DOHH2 (cell line): ENCODE measurements around the gene CYP4F3.

ENCODE experiments used
- CTCF ChIP-seq: fragments of 200-600 bp; sonication (generic); IDR thresholded peaks from one replicate; pipeline ENCODE4 v1.5.1; 2014; ENCODE audit warnings: antibody characterized with exemption, mild to moderate bottlenecking, low read depth, low read length; ENCODE audit not compliant: poor library complexity, severe bottlenecking
- EZH2phosphoT487 ChIP-seq: fragments of 200-600 bp; sonication (generic); IDR thresholded peaks from 2 replicates; pipeline ENCODE4 v1.6.1; 2017; ENCODE audit warnings: borderline replicate concordance, mild to moderate bottlenecking, antibody characterized with exemption, low read length, moderate library complexity, mixed read lengths

DNA sequence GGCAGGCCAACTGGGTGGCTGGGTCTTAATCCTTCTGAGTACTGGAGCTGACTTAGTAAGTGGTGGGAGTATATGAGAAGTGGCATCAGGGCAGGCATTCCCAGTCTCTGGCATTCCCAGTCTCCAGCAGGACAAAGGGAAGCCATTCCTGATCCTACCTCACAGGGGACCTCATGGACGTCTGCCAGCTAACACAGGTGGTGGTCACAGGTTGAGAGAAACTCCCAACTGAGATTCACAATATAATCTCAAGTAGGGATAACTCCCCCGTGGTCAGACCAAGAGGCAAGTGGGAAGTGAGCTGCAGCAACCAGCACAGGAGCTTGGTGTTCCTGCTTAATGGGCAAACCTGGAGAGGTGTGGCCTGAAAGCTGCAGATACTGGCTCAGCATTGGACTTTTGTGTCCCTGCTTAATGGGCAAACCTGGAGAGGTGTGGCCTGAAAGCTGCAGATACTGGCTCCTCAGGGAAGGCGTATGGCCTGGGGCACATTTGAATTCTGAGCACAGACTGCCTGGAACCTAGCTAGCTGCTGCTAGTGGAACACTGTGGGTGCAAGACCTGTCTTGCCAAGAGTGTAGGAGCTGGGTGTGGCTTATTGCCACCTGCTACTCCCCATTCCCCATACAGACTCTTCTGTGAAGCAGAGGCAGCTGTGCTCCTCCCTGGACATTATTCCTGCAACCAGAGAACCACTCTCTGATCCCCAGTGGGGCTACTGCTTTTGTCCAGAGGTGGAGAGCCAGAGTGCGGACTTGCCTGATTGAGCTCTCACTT lies 61.2 kb downstream of the CYP4F3 start:
- TF ChIP-seq CTCF (no peak), EZH2phosphoT487 (no peak)
